SU-DHL-6 (cell line): ENCODE data around the gene MRPS5.

Experiments
- H2AFZ ChIP-seq: fragments of 200-600 bp; sonication (generic); 2 replicates; pipeline ENCODE4 v1.6.1; 2014; ENCODE audit warnings: low read depth, mild to moderate bottlenecking, moderate library complexity, mixed read lengths, antibody characterized with exemption, low read length; ENCODE audit not compliant: severe bottlenecking
- H3F3A ChIP-seq: fragments of 200-600 bp; shearing (Covaris generic); 2 replicates; pipeline ENCODE4 v1.6.0; 2016; ENCODE audit warnings: antibody characterized with exemption, mild to moderate bottlenecking; ENCODE audit not compliant: insufficient read depth
- H3K27ac ChIP-seq: fragments of 200-600 bp; sonication (generic); 2 replicates; pipeline ENCODE4 v1.5.1; 2016; ENCODE audit warnings: low read depth, mild to moderate bottlenecking, low read length, moderate library complexity, mixed read lengths
- H3K27me3 ChIP-seq: fragments of 200-600 bp; sonication (generic), shearing (Covaris generic); 2 replicates; pipeline ENCODE4 v1.6.0; 2014; ENCODE audit warnings: mild to moderate bottlenecking, low read length
- H3K36me3 ChIP-seq: fragments of 200-600 bp; sonication (generic); 2 replicates; pipeline ENCODE4 v1.6.1; 2014; ENCODE audit warnings: mild to moderate bottlenecking, low read length, mixed read lengths
- H3K4me2 ChIP-seq: fragments of 300-600, 200-600 bp; shearing (Covaris generic), sonication (generic); 2 replicates; pipeline ENCODE4 v1.6.0; 2014; ENCODE audit warnings: low read length, low read depth, mild to moderate bottlenecking; ENCODE audit not compliant: poor library complexity, severe bottlenecking
- H3K4me3 ChIP-seq: fragments of 200-600 bp; sonication (generic); 2 replicates; pipeline ENCODE4 v1.5.1; 2014; ENCODE audit warnings: antibody characterized with exemption, low read length, mild to moderate bottlenecking, mixed read lengths; ENCODE audit not compliant: insufficient read depth, poor library complexity, severe bottlenecking
- H3K79me2 ChIP-seq: fragments of 200-600 bp; sonication (generic); 2 replicates; pipeline ENCODE4 v1.6.1; 2014; ENCODE audit warnings: mild to moderate bottlenecking, low read length, moderate library complexity; ENCODE audit not compliant: insufficient read depth
- H3K9ac ChIP-seq: fragments of 200-600 bp; sonication (generic); 2 replicates; pipeline ENCODE4 v1.7.0; 2014; ENCODE audit warnings: mild to moderate bottlenecking, low read length
- H3K9me2 ChIP-seq: fragments of 200-600 bp; sonication (generic); replicated peaks from 2 replicates; pipeline ENCODE4 v1.6.1; 2014; ENCODE audit warnings: low read length; ENCODE audit not compliant: insufficient read depth
- H3K9me3 ChIP-seq: fragments of 200-600 bp; sonication (generic); 2 replicates; pipeline ENCODE4 v1.6.1; 2014; ENCODE audit warnings: low read length, mixed read lengths; ENCODE audit not compliant: insufficient read depth
- H4K20me1 ChIP-seq: fragments of 200-600 bp; sonication (generic); 2 replicates; pipeline ENCODE4 v1.6.1; 2014; ENCODE audit warnings: low read depth, mild to moderate bottlenecking, antibody characterized with exemption, low read length, moderate library complexity, mixed read lengths
- EZH2phosphoT487 ChIP-seq: fragments of 200-600 bp; sonication (generic), shearing (Covaris generic); conservative IDR thresholded peaks from 2 replicates; pipeline ENCODE4 v1.6.1; 2018; ENCODE audit warnings: mild to moderate bottlenecking, antibody characterized with exemption, low read length, moderate library complexity, mixed read lengths
- TF ChIP-seq, protein P1 (sequence below): fragments of 200-600 bp; sonication (generic); IDR thresholded peaks from one replicate; pipeline ENCODE4 v1.5.1; 2017; ENCODE audit warnings: antibody characterized with exemption, mild to moderate bottlenecking, low read length, moderate library complexity; ENCODE audit not compliant: insufficient read depth, poor library complexity, severe bottlenecking

Gene MRPS5

DNA sequence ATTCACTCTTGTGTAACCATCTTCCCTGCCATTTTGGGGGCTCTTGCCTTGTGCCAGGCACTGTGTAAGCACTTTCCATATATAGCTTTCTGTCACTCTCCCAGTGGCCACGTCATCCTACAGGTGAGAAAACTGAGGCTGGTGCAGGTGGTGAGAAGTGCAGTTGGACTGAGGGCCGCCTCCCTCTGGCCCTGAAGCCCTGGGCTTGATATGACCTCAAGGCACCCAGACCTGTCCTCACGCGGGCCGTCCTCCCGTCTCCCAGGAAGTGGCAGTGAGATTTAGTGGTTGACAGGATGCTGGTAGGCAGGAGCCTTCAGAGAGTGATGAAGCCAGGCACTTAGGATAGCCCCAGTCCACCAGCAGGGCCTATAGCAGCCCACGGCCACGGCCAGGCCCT is 65.6 kb downstream of the MRPS5 start:
- no peaks in the 10 kb centered on the region for H4K20me1 ChIP-seq
- no peak for TF ChIP-seq EZH2phosphoT487
- TF ChIP-seq, protein P1, sequence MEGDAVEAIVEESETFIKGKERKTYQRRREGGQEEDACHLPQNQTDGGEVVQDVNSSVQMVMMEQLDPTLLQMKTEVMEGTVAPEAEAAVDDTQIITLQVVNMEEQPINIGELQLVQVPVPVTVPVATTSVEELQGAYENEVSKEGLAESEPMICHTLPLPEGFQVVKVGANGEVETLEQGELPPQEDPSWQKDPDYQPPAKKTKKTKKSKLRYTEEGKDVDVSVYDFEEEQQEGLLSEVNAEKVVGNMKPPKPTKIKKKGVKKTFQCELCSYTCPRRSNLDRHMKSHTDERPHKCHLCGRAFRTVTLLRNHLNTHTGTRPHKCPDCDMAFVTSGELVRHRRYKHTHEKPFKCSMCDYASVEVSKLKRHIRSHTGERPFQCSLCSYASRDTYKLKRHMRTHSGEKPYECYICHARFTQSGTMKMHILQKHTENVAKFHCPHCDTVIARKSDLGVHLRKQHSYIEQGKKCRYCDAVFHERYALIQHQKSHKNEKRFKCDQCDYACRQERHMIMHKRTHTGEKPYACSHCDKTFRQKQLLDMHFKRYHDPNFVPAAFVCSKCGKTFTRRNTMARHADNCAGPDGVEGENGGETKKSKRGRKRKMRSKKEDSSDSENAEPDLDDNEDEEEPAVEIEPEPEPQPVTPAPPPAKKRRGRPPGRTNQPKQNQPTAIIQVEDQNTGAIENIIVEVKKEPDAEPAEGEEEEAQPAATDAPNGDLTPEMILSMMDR = no peak
- H3K4me3 ChIP-seq = no peak overlapping the region
- no peak overlapping the region for H2AFZ ChIP-seq
- H3K9me3 ChIP-seq = no peaks in the 10 kb centered on the region
- H3K4me2 ChIP-seq = no peak overlapping the region
- no peak overlapping the region for H3K27ac ChIP-seq
- H3K27me3 ChIP-seq = no peaks in the 10 kb centered on the region
- H3F3A ChIP-seq = no peaks in the 10 kb centered on the region
- no peaks in the 10 kb centered on the region for H3K9me2 ChIP-seq
- H3K79me2 ChIP-seq = no peaks in the 10 kb centered on the region
- H3K36me3 ChIP-seq = no peaks in the 10 kb centered on the region
- no peak overlapping the region for H3K9ac ChIP-seq

DNA sequence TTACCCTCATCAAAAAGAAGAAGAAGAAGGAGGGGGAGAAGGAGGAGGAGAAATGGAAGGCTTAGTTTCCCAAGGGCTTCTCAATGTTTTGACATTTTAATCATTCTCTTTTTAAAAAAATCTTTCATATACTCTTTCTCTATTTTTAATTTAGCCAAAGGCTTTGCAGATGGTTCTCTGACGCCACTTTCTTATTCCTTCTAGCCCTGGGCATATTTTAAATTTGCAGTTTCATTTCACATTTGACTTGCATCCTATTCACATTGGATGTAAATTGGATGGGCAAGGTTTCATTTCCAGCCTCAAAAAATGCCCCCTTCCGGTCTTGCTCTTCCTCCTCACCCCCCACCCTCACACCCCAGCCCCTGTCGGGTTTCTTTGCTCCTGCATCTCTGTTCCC is 66.3 kb downstream of the MRPS5 start:
- Histone ChIP-seq H3K4me2 (no peak overlapping the region), H2AFZ (no peak overlapping the region), H3K9me2 (no peaks in the 10 kb centered on the region), H3K27ac (no peak overlapping the region), H3K36me3 (no peaks in the 10 kb centered on the region), H3K9ac (no peak overlapping the region), H3K79me2 (no peaks in the 10 kb centered on the region), H3K9me3 (no peaks in the 10 kb centered on the region), H3K27me3 (no peaks in the 10 kb centered on the region), H3K4me3 (no peak overlapping the region), H3F3A (no peaks in the 10 kb centered on the region), H4K20me1 (no peaks in the 10 kb centered on the region)
- no peak for TF ChIP-seq EZH2phosphoT487
- TF ChIP-seq, protein P1 = no peak

- no peaks in the 10 kb centered on the region for H4K20me1 ChIP-seq
- H3K4me3 ChIP-seq = no peak overlapping the region
- H3K27me3 ChIP-seq = no peaks in the 10 kb centered on the region
- no peaks in the 10 kb centered on the region for H3K79me2 ChIP-seq
- H3K9me2 ChIP-seq = no peaks in the 10 kb centered on the region
- no peaks in the 10 kb centered on the region for H3K9me3 ChIP-seq
- no peaks in the 10 kb centered on the region for H3K36me3 ChIP-seq
- H3K27ac ChIP-seq = no peak overlapping the region
- no peak overlapping the region for H3K9ac ChIP-seq
- no peak overlapping the region for H3K4me2 ChIP-seq
- H3F3A ChIP-seq = no peaks in the 10 kb centered on the region
- no peak for TF ChIP-seq EZH2phosphoT487
- TF ChIP-seq, protein P1 = no peak
- H2AFZ ChIP-seq = no peak overlapping the region
Observed at GRCh38 chr2:95054016-95054415, 67.6 kb downstream of the MRPS5 start.
